GM19463 (cell line): Measurements from ENCODE around the gene CEACAM1.
"Not testable (repeated sequence)": the region's sequence is repeated elsewhere in the genome, so short reads cannot be mapped to it uniquely, and the experiment has no call there.

ENCODE experiments used
- ATAC-seq: cut with Tn5 transposase; IDR thresholded peaks from one replicate; pipeline ENCODE4 v1.9.1; 2021; ENCODE audit warnings: mild to moderate bottlenecking, moderate library complexity; ENCODE audit not compliant: unreplicated experiment

Gene CEACAM1

GRCh38 chr19:42477933-42478332 lies 50.3 kb downstream of the CEACAM1 start:
- ATAC-seq: no peak

- ATAC-seq: no peak
Observed at GRCh38 chr19:42477117-42477516, 51.2 kb downstream of the CEACAM1 start.

GRCh38 chr19:42475366-42475765 lies 52.9 kb downstream of the CEACAM1 start:
- ATAC-seq: no peak

- ATAC-seq: no peak
Observed at GRCh38 chr19:42474743-42475142, 53.5 kb downstream of the CEACAM1 start.

- ATAC-seq: no peak
Observed at GRCh38 chr19:42473686-42474085, 54.6 kb downstream of the CEACAM1 start.

GRCh38 chr19:42472402-42473147 lies 55.7 kb downstream of the CEACAM1 start:
- ATAC-seq: no peak

GRCh38 chr19:42471554-42472249 lies 56.6 kb downstream of the CEACAM1 start:
- ATAC-seq: no peak

GRCh38 chr19:42469311-42470235 lies 58.7 kb downstream of the CEACAM1 start:
- ATAC-seq: no peak

GRCh38 chr19:42468273-42468796 lies 59.9 kb downstream of the CEACAM1 start:
- ATAC-seq: no peak

GRCh38 chr19:42467183-42467760 lies 61.0 kb downstream of the CEACAM1 start:
- no peak for ATAC-seq

- no peak for ATAC-seq
Observed at GRCh38 chr19:42466521-42467182, 61.6 kb downstream of the CEACAM1 start.

- ATAC-seq: peak; percentile 84
Observed at GRCh38 chr19:42465827-42466280, 62.4 kb downstream of the CEACAM1 start.

- ATAC-seq: no peak
Observed at GRCh38 chr19:42461700-42462324, 66.5 kb downstream of the CEACAM1 start.

GRCh38 chr19:42461231-42461630 lies 67.0 kb downstream of the CEACAM1 start:
- not testable (repeated sequence) for ATAC-seq

- no peak for ATAC-seq
Observed at GRCh38 chr19:42459926-42460325, 68.4 kb downstream of the CEACAM1 start.
